GM12875 (cell line): ENCODE measurements around the gene CA10.

Source experiments
- H3K4me3 ChIP-seq: one replicate; pipeline ENCODE4 v1.5.1; 2011; ENCODE audit warnings: low read depth, low read length, control low read depth
- TF ChIP-seq, protein P1 (sequence below): IDR thresholded peaks from 2 replicates; pipeline ENCODE4 v1.5.1; 2011; ENCODE audit warnings: low read depth, mild to moderate bottlenecking, control low read depth, inconsistent platforms, low read length, moderate library complexity, borderline replicate concordance; ENCODE audit not compliant: insufficient read depth

The CA10 gene

DNA sequence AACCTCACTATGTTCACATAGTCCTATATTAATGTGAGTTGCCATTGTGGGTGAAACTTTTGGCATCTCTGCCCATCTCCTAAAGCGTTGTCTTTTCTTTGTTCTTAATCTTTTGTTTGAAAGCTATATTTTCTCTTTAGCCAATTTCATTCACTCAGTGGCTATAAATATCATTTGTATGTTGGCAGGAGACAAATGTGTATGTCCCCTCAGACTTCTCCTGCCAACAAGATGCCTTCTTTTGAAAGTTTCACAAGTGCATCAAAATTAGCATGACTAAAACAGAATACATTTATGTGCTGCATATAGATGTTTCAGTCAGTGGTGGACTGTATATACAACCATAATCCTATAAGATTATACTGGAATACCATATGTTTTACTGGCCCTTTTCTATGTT, 109.0 kb downstream of the CA10 start:
- TF ChIP-seq, protein P1, sequence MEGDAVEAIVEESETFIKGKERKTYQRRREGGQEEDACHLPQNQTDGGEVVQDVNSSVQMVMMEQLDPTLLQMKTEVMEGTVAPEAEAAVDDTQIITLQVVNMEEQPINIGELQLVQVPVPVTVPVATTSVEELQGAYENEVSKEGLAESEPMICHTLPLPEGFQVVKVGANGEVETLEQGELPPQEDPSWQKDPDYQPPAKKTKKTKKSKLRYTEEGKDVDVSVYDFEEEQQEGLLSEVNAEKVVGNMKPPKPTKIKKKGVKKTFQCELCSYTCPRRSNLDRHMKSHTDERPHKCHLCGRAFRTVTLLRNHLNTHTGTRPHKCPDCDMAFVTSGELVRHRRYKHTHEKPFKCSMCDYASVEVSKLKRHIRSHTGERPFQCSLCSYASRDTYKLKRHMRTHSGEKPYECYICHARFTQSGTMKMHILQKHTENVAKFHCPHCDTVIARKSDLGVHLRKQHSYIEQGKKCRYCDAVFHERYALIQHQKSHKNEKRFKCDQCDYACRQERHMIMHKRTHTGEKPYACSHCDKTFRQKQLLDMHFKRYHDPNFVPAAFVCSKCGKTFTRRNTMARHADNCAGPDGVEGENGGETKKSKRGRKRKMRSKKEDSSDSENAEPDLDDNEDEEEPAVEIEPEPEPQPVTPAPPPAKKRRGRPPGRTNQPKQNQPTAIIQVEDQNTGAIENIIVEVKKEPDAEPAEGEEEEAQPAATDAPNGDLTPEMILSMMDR, result no peak
- no peak overlapping the region for H3K4me3 ChIP-seq

DNA sequence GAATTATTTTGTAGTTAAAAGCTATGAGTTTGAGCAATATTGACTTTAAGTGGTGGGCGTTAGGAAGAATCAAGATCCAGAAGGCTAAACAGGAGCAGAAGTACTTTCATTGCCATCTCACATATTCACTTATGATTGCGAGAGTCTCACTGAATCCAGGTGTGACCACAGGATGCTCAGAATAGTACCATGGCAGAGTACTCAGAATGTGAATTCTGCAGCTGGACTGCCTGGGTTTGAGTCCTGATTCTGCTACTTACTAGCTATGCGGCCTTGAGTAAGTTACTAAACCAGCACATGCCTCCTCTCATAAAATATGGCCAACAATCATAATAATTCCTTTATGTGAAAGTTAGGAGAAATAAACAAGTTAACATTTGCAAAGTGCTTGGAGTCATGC, 109.5 kb downstream of the CA10 start:
- H3K4me3 ChIP-seq, result no peak overlapping the region
- TF ChIP-seq, protein P1, result no peak

DNA sequence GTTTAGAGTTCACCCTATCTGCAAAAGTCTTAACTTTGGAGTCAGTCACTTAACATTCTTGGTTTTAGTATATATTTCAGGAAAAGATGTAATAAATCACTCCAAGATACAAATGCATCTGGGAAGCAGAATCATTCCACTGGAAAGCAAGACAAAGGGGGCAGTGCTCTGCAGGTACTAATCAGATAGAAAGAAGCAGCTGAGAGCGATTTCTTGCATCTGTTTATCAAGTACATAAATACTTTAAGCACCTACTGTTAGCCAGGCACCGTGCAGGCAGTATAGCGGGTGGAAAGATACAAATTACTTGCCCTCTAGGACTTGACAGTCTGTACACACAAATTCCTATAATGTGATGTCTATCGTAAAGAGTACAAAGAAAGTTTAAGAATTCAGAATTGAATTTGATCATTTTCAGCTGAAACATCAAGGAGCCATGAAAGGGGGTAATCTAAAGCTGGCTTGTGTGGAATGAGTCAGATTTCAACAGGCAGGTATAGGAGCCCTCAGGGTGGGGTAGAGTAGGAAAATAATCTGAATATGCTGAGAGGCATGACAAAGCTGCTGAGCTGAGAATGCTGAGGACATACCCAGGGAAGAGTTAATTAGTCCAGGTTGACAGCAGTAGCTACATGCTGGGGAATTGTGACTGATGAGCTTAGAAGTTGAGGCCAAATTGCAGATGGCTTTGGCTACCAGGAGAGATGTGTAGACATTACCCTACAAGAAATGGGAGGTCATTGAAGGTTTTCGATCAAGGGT, 110.2 kb downstream of the CA10 start:
- TF ChIP-seq, protein P1, result no peak
- no peak overlapping the region for H3K4me3 ChIP-seq

DNA sequence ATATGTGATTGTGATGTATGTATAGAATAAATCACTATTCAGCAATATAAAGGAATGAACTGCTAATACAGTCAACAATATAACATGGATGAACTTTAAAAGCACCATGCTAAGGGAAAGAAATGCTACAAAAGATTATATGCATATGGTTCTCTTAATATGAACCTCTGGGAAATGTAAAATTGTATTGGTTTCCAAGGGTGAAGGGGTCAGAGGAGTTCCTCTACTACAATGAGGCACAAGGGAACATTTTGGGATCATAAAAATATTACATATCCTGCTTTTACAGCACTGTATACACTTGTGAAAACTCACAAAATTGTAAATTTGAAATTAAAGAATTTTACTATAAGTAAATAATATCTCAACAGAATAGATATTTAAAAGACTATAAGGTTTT, 111.4 kb downstream of the CA10 start:
- TF ChIP-seq, protein P1, result no peak
- H3K4me3 ChIP-seq, result no peak overlapping the region

DNA sequence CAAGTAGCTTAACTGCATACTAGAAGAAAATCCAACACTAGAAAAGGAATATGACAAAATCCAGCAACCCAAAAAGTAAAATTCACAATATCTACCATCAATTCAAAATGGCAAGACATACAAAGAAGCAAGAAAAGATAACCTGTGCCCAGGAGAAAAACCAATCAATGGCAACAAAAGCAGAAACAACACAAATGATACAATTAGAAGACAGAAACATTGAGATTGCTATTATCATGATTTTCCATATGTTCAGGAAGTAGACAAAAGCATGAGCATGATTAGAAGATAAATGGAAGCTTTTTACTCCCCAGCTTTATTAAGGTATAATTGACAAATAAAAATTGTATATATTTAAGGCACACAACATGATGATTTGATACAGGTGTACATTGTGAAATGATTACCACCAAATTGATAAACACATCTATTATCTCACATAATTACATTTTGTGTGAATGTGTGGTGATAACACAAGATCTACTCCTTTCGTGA, 117.3 kb downstream of the CA10 start:
- H3K4me3 ChIP-seq, result no peak overlapping the region
- TF ChIP-seq, protein P1, result no peak

DNA sequence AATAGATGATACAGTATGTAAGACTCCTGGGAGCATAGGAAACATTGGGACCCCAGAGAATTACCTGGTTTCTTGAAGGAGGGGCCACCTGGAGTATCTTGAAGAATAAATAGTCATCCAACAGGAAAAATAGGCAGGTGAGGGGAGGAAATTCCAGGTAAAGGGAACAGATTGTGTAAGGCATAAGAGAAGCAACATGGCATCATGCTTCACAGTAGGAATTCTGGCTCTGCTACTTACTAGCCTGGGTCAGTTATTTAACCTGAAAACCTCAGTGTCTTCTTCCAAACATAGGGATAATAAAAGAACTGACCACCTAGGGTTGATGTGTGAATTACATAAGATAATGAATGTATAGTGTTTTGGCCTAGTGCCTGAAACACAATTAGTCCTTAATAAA, 122.1 kb downstream of the CA10 start:
- TF ChIP-seq, protein P1, result no peak

DNA sequence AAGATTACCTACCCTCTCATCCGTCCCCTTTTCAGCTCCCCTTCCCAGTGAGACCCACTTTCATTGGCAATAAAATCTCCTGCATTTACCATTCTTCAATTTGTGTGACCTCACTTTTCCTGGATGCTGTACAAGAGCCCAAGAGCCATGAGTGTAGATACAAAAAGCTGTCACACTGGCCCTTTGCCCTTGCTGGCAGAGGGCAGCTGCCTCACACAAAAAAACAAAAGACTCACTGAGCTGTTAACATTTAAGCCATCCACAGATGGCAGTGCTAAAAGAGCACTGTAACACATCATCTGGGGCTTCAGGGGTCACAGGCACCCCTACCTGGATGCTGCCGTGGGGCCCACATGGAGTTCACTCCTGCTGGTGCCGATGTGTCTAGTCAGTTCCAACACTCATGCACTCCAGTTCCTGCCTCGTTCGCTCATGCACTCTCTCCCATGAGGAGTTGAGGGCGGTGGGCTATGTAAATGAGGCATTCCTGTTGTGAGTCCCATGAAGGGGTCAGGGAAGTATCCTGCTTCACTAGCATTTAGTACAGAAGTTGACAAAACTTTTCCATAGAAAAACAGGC, 123.1 kb downstream of the CA10 start:
- H3K4me3 ChIP-seq, result no peak overlapping the region
- TF ChIP-seq, protein P1, result no peak

More for the DNA sequence above, 122.1 kb downstream of the CA10 start:
- no peak overlapping the region for H3K4me3 ChIP-seq
